AG09309 (cell line): ENCODE data around the gene NDUFA1.
"Not testable (repeated sequence)": the region's sequence is repeated elsewhere in the genome, so short reads cannot be mapped to it uniquely, and the experiment has no call there.

ENCODE experiments used
- DNase-seq: peaks from one replicate; pipeline ENCODE4 v3.0.0-alpha.2; 2010; ENCODE audit warnings: low read depth
- H3K4me3 ChIP-seq: 2 replicates; pipeline ENCODE4 v1.5.1; 2011; ENCODE audit warnings: mild to moderate bottlenecking, low read depth, low read length, moderate library complexity; ENCODE audit not compliant: control insufficient read depth
- CTCF ChIP-seq: IDR thresholded peaks from 2 replicates; pipeline ENCODE4 v1.5.1; 2011; ENCODE audit warnings: mild to moderate bottlenecking, low read depth, low read length, inconsistent platforms; ENCODE audit not compliant: insufficient read depth, control insufficient read depth; ENCODE audit errors: missing control alignments

The NDUFA1 gene

GRCh38 chrX:119916310-119916709, 44.7 kb downstream of the NDUFA1 start:
- no peak for DNase-seq
- no peak overlapping the region for H3K4me3 ChIP-seq
- TF ChIP-seq CTCF, result no peak

- no peak overlapping the region for H3K4me3 ChIP-seq
- no peak for TF ChIP-seq CTCF
- DNase-seq, result no peak
These were observed 46.2 kb downstream of the NDUFA1 start for GRCh38 chrX:119917877-119918276.

- TF ChIP-seq CTCF, result no peak
- H3K4me3 ChIP-seq, result no peak overlapping the region
- DNase-seq, result no peak
These were observed 48.4 kb downstream of the NDUFA1 start for GRCh38 chrX:119919835-119920585.

GRCh38 chrX:119922391-119922790, 50.8 kb downstream of the NDUFA1 start:
- DNase-seq, H3K4me3 ChIP-seq: not testable (repeated sequence)
